ENCODE results near the gene SLC35E2B.

- TF ChIP-seq CTCF (conservative IDR thresholded peaks at IDR 0.05; ENCODE audit: low read length) (no peak), EZH2phosphoT487 (IDR thresholded peaks at IDR 0.05; ENCODE audit: borderline replicate concordance) (no peak)
Observed at GRCh38 chr1:1622010-1622787, 70.4 kb downstream of the SLC35E2B start.
